SU-DHL-6 (cell line): ENCODE data around the gene ZNF107.

Experiments
- EZH2phosphoT487 ChIP-seq: fragments of 200-600 bp; sonication (generic), shearing (Covaris generic); conservative IDR thresholded peaks from 2 replicates; pipeline ENCODE4 v1.6.1; 2018; ENCODE audit warnings: mild to moderate bottlenecking, antibody characterized with exemption, low read length, moderate library complexity, mixed read lengths
- TF ChIP-seq, protein P1 (sequence below): fragments of 200-600 bp; sonication (generic); IDR thresholded peaks from one replicate; pipeline ENCODE4 v1.5.1; 2017; ENCODE audit warnings: antibody characterized with exemption, mild to moderate bottlenecking, low read length, moderate library complexity; ENCODE audit not compliant: insufficient read depth, poor library complexity, severe bottlenecking

DNA sequence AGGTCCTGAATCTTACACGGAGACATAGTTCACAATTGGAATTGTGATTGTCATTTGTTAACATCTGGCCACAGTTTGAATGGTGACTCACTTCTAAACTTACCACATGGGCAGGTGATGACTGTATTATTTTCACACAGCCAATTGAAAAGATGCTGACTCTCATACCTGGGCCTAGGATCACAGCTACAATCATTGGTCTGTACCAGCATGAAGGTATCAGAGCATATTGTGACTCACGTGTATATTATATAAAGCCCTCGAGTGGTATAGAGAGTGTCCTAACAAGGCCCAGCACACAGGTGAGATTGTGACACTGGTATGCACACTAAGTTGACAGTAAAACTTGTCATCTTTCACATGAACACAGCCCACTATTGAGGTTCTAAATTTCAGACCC is 9.4 kb upstream of the ZNF107 start:
- TF ChIP-seq, protein P1, sequence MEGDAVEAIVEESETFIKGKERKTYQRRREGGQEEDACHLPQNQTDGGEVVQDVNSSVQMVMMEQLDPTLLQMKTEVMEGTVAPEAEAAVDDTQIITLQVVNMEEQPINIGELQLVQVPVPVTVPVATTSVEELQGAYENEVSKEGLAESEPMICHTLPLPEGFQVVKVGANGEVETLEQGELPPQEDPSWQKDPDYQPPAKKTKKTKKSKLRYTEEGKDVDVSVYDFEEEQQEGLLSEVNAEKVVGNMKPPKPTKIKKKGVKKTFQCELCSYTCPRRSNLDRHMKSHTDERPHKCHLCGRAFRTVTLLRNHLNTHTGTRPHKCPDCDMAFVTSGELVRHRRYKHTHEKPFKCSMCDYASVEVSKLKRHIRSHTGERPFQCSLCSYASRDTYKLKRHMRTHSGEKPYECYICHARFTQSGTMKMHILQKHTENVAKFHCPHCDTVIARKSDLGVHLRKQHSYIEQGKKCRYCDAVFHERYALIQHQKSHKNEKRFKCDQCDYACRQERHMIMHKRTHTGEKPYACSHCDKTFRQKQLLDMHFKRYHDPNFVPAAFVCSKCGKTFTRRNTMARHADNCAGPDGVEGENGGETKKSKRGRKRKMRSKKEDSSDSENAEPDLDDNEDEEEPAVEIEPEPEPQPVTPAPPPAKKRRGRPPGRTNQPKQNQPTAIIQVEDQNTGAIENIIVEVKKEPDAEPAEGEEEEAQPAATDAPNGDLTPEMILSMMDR: no peak
- TF ChIP-seq EZH2phosphoT487: no peak
